ENCODE measurements around the gene HSDL1.
A peak's percentile ranks its signal among the peaks of the same experiment; 100 is the strongest.

The HSDL1 gene

GRCh38 chr16:84144859-84145639 lies at the start of gene HSDL1, which contains the start of gene DNAAF1:
HSDL1 (minus strand) TSS chr16:84145177; CDS start chr16:84131321, 13,856 bp downstream.
DNAAF1 (plus strand) TSS chr16:84145308; CDS start chr16:84145441, 133 bp downstream.
- DNase-seq (ENCODE audit: low spot score), result peak; percentile 95

- DNase-seq (ENCODE audit: low spot score), result no peak
Measured at GRCh38 chr16:84194018-84194417, 49.0 kb upstream of the HSDL1 start.

DNA sequence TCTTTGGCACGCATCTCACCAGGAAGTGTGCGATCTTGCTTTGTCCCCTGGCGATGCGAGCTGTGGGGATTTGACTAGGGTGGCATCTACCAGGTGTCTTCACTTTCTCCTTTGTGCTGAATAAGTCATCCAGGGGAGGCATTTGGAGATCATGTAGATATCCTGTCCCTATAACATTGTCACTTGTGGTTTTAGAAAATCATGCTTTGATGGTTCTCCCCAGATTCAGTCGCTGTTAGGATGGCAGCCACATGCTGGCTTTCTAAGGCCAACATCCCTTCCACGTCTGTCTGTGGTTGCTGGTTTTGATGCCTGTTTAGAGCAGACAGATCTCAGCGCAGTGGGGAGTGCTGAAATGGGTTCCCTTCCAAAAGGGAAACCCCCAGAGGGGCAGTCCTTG lies 48.5 kb upstream of the HSDL1 start:
- DNase-seq (ENCODE audit: low spot score), result no peak

- no peak for DNase-seq (ENCODE audit: low spot score)
Measured at GRCh38 chr16:84191466-84191865, 46.5 kb upstream of the HSDL1 start.

- no peak for DNase-seq (ENCODE audit: low spot score)
Measured at GRCh38 chr16:84190731-84191388, 45.9 kb upstream of the HSDL1 start, which contains the start of gene ADAD2. ADAD2 (plus strand) TSS chr16:84191157; CDS start chr16:84191231, 74 bp downstream.

- peak; percentile 95 for DNase-seq (ENCODE audit: low spot score)
Measured at GRCh38 chr16:84186685-84187437, 41.9 kb upstream of the HSDL1 start, which contains the start of gene TAF1C. TAF1C (minus strand) TSS chr16:84187057; CDS start chr16:84184988, 2,069 bp downstream.

DNA sequence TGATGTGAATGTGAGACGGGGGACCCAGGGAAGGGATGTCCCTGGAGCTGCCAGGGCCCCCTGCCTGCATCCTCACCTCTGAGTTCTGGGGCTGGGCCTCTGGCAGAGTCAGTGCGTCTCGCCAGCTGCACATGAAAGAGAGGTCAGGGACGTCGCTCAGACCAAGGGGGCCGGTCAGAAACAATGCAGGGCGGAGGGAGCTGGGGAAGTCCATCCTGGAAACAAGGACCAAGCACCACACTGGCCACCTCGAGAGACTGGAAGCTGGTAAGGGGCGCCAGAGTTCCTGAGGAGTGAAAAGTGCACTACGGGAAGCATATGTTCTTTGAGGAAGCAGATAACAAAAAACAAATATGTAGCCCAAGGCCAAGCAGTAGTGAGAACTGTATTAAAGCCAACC lies 39.8 kb upstream of the HSDL1 start:
- no peak for DNase-seq (ENCODE audit: low spot score)

- DNase-seq (ENCODE audit: low spot score), result no peak
Measured at GRCh38 chr16:84183911-84184591, 39.1 kb upstream of the HSDL1 start.

DNA sequence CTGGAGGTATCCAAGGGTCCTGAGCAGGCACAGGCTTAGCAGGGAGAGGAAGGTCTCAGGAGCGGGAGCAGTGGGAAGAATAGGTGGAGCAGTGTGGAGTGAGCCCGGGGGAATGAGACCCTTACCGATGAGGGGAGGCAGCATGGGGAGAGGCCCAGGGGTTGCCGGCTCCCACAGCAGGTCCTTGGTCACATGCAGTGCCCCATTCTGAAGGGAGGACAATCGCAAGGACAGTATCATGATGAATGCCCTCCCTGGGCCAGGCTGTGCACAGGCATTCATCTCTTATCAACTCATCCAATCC lies 38.5 kb upstream of the HSDL1 start:
- DNase-seq (ENCODE audit: low spot score), result no peak

DNA sequence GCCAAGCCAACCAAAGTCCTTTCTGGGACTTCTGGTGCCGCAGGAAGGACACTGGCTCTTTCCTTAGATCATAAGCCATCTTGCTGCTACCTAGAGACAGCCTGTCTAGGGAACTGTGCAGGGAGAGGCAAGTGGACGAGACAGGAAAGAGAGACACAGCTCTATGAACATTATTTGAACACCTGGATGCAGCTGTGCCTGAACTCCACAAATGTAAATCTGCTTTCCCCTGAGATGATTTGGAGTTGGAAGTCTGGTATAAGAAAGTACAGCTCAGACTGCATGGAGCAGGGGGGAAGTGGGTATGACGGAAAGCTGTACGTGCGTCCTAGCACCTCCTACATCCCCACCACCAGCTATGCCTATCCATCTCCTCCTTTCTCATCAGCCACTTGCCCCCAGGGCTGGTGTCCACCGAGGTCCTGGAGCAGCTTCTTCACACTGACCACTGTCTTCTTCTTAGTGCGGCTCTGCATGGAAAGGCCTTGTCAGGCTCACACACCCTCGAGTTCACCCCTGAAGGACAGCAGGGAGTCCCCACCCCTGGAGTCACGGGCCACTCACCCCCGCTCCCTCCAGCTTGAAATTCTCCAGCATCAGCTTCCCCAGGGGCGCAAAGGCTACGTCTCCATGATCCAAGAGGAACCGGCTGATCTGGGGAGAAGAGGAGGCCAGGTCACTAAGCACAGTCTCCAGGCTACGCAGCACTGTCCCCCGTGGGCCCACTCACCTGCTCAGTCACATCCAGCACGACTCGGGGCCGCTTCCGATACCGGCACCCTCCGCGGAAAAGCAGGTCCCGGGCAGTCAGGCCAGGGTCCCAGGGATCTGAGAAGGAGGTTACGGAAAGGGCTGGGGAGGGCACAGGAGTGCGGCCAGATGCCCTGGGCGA lies 37.9 kb upstream of the HSDL1 start:
- DNase-seq (ENCODE audit: low spot score), result no peak

DNA sequence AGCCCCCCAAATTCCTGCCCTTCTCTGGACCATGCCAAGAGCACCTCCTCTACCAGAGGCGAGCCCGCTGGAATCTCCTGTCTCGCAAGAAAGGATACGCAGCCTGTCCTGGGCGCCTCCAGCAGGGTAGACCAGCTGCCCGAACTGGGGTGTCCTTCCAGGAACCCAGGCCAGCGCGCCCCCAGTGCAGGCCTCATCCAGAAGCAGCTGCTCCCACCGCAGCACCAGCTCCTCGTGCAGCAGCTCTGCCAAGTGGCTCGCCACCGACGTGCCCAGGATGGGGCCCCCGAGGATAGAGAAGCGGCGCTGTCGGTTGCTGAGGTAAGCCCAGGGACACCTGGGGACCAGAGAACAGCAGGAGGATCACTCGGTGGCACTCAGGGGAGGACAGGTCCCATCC lies 37.1 kb upstream of the HSDL1 start:
- no peak for DNase-seq (ENCODE audit: low spot score)

GRCh38 chr16:84181144-84181915 lies 36.4 kb upstream of the HSDL1 start:
- no peak for DNase-seq (ENCODE audit: low spot score)

- no peak for DNase-seq (ENCODE audit: low spot score)
Measured at GRCh38 chr16:84180519-84181140, 35.7 kb upstream of the HSDL1 start.

DNA sequence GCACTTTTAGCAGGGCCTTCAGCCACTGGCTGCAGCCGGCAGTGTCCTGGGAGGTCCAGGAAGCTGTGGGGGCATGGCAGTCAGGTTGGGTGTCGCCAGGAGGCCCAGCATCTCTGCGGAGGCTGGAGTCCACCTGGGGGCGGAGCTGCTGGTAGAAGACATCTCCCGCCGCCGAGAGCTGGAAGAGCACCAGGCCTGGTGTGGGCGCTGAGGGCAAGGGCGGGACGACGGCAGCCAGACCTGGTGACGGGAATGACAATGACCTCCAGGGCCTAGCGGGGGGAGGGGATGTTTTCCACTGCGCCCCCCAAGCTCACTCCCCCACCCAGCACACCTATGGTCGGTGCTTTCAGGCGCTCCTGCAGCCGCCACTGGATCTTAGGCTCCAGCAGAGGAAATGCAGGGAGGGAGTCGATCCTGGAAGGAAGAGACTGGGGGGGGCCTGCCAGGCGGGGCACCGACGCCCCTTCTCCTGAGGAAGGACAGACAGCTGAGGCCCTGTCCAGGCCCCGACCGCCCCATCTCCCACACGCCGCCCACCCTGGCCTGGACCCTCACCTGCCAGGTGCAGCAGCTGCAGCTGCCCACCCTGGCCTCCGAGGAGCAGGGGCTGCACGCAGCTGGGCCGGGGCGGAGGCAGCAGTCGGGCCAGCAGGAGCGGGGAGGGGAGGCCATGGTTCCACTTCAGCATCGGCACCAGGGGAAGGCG lies 34.8 kb upstream of the HSDL1 start:
- no peak for DNase-seq (ENCODE audit: low spot score)

GRCh38 chr16:84178892-84179611 lies 34.1 kb upstream of the HSDL1 start:
- DNase-seq (ENCODE audit: low spot score), result no peak

DNA sequence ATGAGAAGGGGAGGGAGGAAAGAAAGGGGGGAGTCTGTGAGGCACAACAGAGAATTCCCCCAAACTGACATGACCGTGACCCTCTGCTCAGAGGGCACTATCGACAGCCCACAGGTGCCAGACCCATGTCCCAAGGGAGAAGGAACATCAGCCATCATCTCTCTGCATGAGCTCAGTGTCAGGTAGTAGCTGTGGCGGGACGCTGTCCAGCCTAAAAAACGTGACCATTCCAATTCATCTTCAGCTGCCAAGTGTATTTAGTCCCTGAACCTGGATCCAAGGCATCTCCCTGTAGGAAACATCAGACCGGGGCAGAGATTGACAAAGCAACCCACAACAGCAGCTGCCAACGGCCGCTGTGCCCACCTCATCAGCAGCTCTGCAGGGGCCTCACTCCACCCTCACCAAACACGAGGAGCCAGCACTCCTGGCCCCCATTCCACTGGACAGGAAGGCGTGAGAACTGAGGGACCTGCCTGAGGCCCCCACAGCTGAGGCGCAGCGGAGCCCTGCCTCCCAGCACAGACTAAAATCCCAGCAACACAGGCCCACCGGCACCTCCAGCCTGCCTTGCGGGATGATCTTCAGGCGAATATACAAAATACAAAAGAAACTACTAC lies 33.3 kb upstream of the HSDL1 start:
- DNase-seq (ENCODE audit: low spot score), result no peak

GRCh38 chr16:84177741-84178073 lies 32.7 kb upstream of the HSDL1 start:
- no peak for DNase-seq (ENCODE audit: low spot score)

Measured in NAMALWA (cell line).